Esophagus squamous epithelium (tissue), 5 donors: Measurements from ENCODE around the gene B3GAT1. TPM values are rescaled to one million over a fixed set of nuclear protein-coding genes. Genes with fewer than 3 reads are reported as not detected.

ENCODE experiments used
- DNase-seq: peaks from one replicate; lab custom pipeline; 2025; lab: John Stamatoyannopoulos, UW
- H3K27ac ChIP-seq, 4 donors: fragments of 200-600 bp; sonication (generic); one replicate each; pipeline ENCODE4 v1.5.1; 2016 to 2019; ENCODE audit warnings: mild to moderate bottlenecking in 1 of 4
- H3K27me3 ChIP-seq, 4 donors: fragments of 200-600 bp; sonication (generic); 1 replicate in 3 of 4; 2 replicates in 1 of 4; pipeline versions ENCODE4 v1.5.1 to v1.6.0; 2017 to 2021; ENCODE audit warnings: antibody characterized with exemption in 1 of 4
- H3K36me3 ChIP-seq, 3 donors: fragments of 200-600 bp; sonication (generic); one replicate each; pipeline ENCODE4 v1.5.1; 2016 to 2019
- H3K4me1 ChIP-seq, 3 donors: fragments of 200-600 bp; sonication (generic); one replicate each; pipeline ENCODE4 v1.5.1; 2017 to 2019
- H3K4me3 ChIP-seq, 4 donors: fragments of 200-600 bp; sonication (generic); 1 replicate in 3 of 4; 2 replicates in 1 of 4; pipeline ENCODE4 v1.5.1; 2016 to 2019; ENCODE audit warnings: mild to moderate bottlenecking in 2 of 4, moderate library complexity in 1 of 4
- H3K9me3 ChIP-seq, 3 donors: fragments of 200-600 bp; sonication (generic); one replicate each; pipeline ENCODE4 v1.5.1; 2016 to 2019
- CTCF ChIP-seq, 6 experiments: fragments of 450-650 bp in 4 of 6; fragments of 200-600 bp in 2 of 6; sonication (generic) in 2 of 6; IDR thresholded peaks; one replicate each; pipeline ENCODE4 v1.5.1; 2016 to 2019; ENCODE audit warnings: antibody characterized with exemption in 6 of 6, mild to moderate bottlenecking in 4 of 6, moderate library complexity in 4 of 6
- POLR2A ChIP-seq, 4 donors: fragments of 450-650 bp; IDR thresholded peaks; one replicate each; pipeline ENCODE4 v1.6.1; 2017; ENCODE audit warnings: antibody characterized with exemption in 4 of 4, mild to moderate bottlenecking in 4 of 4, moderate library complexity in 3 of 4
- WGBS, 2 donors: methylation state at CpG; one replicate each; pipeline ENCODE4 v1.1.5; 2018; 5-methylcytosine and 5-hydroxymethylcytosine counted together
- intact Hi-C: fragments of 100-400 bp; cut with DNase I; formaldehyde crosslinking; loops from one replicate; pipeline ENCODE4 v1.15.0; 2022
- total RNA-seq, 4 donors: library from RNA; depleted of rRNA; stranded (reverse); fragments of >200 nt; gene quantifications; one replicate each; pipeline ENCODE4 v1.1.0, GENCODE V29; 2016
- donor health status: DM: yes; HTN: yes; CAD: no.

Gene B3GAT1
- total RNA-seq, 4 donors from 2014 or later: 0.09 to 0.94 (median 0.38) TPM; not detected in 1

GRCh38 chr11:134437821-134438220 is 25.8 kb upstream of the B3GAT1 start:
- TF ChIP-seq CTCF (IDR thresholded peaks at IDR 0.05) (no peak), POLR2A (IDR thresholded peaks at IDR 0.05) (no peak)
- H3K36me3 ChIP-seq: no peaks in the 10 kb centered on the region

GRCh38 chr11:134436781-134437180 is 24.7 kb upstream of the B3GAT1 start:
- Histone ChIP-seq H3K9me3 (no peaks in the 10 kb centered on the region), H3K36me3 (no peaks in the 10 kb centered on the region), H3K4me1 (no peaks in the 10 kb centered on the region), H3K27me3 (peaks cover 0 to 6% (median 0%) of the 10 kb centered on the region in 4 donors), H3K4me3 (no peak overlapping the region), H3K27ac (no peak overlapping the region)
- no peak for DNase-seq
- TF ChIP-seq POLR2A (IDR thresholded peaks at IDR 0.05) (no peak), CTCF (IDR thresholded peaks at IDR 0.05) (no peak)
- 85 to 86% methylated on average over 10 of the region's 10 CpGs for WGBS, 2 donors
- intact Hi-C loops: no loop called here

More at GRCh38 chr11:134437821-134438220, 25.8 kb upstream of the B3GAT1 start:
- H3K4me3 ChIP-seq: no peak overlapping the region
- peaks cover 0 to 14% (median 0%) of the 10 kb centered on the region in 4 donors for H3K27me3 ChIP-seq
- H3K27ac ChIP-seq: no peak overlapping the region
- intact Hi-C loops: no loop called here
- 70 to 78% methylated on average over 6 to 8 of the region's 9 CpGs for WGBS, 2 donors
- no peaks in the 10 kb centered on the region for H3K4me1 ChIP-seq
- DNase-seq: no peak
- H3K9me3 ChIP-seq: no peaks in the 10 kb centered on the region

GRCh38 chr11:134433806-134434205 is 21.8 kb upstream of the B3GAT1 start:
- H3K27me3 ChIP-seq: peaks cover 0 to 22% (median 0%) of the 10 kb centered on the region in 4 donors
- no peak for TF ChIP-seq POLR2A (IDR thresholded peaks at IDR 0.05)
- no peak for TF ChIP-seq CTCF (IDR thresholded peaks at IDR 0.05)
- intact Hi-C loops: no loop called here

GRCh38 chr11:134433251-134433650 is 21.2 kb upstream of the B3GAT1 start:
- H3K36me3 ChIP-seq: no peaks in the 10 kb centered on the region
- no peaks in the 10 kb centered on the region for H3K9me3 ChIP-seq
- no peaks in the 10 kb centered on the region for H3K4me1 ChIP-seq
- 62 to 69% methylated on average over 3 of the region's 3 CpGs for WGBS, 2 donors
- intact Hi-C loops: no loop called here
- H3K27me3 ChIP-seq: peaks cover 0 to 26% (median 0%) of the 10 kb centered on the region in 4 donors
- TF ChIP-seq POLR2A (IDR thresholded peaks at IDR 0.05) (no peak), CTCF (IDR thresholded peaks at IDR 0.05) (no peak)
- no peak for DNase-seq
- H3K4me3 ChIP-seq: no peak overlapping the region
- no peak overlapping the region for H3K27ac ChIP-seq

More at GRCh38 chr11:134433806-134434205, 21.8 kb upstream of the B3GAT1 start:
- Histone ChIP-seq H3K27ac (no peak overlapping the region), H3K4me1 (no peaks in the 10 kb centered on the region), H3K9me3 (no peaks in the 10 kb centered on the region), H3K36me3 (no peaks in the 10 kb centered on the region), H3K4me3 (no peak overlapping the region)
- DNase-seq: no peak
- 19% methylated on average over 4 of the region's 10 CpGs; no CpG with 5 or more reads in 1 of the 2 donors for WGBS, 2 donors

GRCh38 chr11:134432776-134433175 is 20.7 kb upstream of the B3GAT1 start:
- Histone ChIP-seq H3K27me3 (peaks cover 0 to 26% (median 0%) of the 10 kb centered on the region in 4 donors), H3K27ac (no peak overlapping the region), H3K9me3 (no peaks in the 10 kb centered on the region), H3K4me1 (no peaks in the 10 kb centered on the region), H3K4me3 (no peak overlapping the region), H3K36me3 (no peaks in the 10 kb centered on the region)
- TF ChIP-seq POLR2A (IDR thresholded peaks at IDR 0.05): no peak
- no peak for TF ChIP-seq CTCF (IDR thresholded peaks at IDR 0.05)
- no peak for DNase-seq
- intact Hi-C loops: no loop called here
- WGBS, 2 donors: 8 to 25% methylated on average over 2 of the region's 2 CpGs
